GM19099 (cell line): ENCODE results near the gene RAB21.

Experiments used
- POLR2A ChIP-seq: IDR thresholded peaks from 3 replicates; pipeline ENCODE4 v1.6.1; 2011; ENCODE audit warnings: low read depth; ENCODE audit not compliant: insufficient read length; ENCODE audit errors: extremely low read depth

Gene RAB21

DNA sequence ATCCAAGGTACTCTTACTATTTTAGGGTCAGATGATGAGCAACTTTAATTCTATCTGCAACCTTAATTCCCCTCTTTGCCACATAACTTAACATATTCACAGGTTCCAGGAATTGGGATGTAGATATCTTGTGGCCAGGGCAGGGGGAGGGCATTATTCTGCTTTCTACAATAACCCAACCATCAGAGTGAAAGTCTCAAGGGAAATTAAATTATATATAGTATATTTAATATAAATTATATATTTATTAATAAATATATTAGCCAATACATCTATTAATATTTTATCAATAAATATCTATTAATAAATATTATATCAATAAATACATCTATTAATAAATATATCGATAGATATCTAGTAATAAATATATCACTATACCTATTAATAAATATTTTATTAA lies 11.7 kb upstream of the RAB21 start:
- TF ChIP-seq POLR2A, result no peak

DNA sequence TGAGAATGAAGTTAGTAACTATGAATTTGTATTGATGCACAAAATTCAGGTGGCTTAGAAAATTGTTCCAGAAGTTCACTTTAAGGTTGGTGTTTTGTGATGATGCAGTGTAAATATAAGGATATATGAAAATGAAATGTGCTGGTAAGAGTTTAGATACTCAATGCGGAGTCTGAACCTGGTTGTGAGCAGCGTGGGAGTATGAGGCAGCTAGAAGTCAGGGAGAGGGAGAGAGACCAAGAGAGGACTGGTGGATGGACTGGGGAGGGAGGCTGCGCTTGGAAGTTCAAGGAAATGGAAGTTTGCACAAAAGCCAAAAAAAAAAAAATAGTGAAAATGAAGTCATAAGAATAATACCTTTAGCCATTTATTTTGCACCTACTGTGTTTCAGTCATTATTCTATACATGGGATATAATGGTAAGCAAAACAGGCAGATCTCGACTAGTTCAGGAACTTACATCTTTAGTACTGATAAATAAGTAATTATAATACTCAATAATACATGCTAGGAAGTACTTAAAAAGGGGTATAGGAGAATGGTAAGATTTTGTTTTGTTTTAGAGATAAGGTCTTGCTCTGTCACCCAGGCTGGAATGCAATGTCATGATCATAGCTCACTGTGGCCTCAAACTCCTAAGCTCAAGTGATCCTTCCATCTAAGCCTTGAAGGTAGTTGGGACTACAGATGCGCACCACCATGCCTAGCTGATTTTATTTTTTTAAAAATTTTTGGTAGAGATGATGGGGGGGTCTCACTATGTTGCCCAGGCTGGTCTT lies 10.0 kb upstream of the RAB21 start:
- TF ChIP-seq POLR2A, result no peak

DNA sequence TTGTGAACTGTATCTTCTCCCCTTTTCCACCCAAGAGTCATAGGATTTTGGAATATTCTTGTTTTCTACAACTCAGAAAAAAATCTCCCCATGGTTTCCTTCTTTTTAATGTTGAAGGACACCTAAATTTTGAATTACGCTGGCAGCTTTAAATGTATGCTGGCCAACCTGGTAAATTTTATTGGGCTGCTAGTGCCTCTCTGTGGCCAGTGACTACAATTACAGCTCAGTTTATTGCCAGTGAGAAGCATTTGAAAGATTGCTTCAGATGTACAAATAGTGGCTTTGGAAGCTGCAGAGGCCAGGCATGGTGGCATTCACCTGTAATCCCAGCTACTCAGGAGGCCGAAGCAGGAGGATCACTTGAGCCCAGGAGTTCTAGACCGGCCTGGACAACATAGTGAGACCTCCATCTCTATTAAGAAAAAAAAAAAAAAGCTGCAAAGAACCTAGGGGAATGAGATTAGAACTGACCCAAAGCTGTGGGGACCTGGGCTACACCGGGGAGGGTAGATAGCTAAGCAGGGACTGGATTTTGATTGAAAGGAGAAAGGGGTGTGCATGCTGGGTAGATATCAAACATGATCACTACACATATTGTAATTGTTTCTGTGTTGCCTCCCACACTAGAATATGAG lies 7.6 kb upstream of the RAB21 start:
- TF ChIP-seq POLR2A, result no peak

DNA sequence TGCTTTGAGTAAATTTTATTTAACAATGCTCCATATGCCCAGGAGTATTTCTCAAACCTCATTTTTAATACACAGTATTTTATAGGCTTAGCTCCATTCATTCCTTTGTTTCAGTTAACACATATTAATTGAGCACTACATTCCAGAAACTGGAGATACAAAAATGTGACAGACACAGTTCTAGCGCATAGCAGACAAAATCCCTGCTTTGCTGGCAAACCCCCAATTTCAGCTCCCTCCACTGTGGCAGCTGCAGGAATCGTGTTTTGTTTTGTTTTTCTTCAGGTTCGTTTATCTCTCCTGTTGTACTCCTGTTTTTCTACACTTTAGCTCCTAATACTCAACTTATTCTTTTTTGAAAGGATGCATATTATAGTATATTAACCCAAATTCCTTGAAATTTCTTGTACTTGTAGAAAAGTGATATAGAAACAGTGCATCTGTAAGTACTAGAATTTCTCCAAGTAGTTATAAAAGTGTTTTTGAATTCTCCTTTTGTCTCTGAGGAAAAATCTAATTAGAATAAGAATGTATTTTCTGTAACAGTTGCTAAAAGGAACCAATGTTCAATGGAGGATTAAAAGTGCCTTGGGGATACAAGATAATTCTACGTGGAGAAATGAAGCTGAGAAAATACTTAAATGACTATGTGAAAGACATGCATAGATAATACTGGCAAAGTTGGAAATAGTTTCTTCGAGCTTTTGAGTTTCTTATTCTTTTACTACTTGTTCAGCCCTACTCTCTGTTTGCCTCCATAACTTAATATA lies 6.4 kb upstream of the RAB21 start:
- TF ChIP-seq POLR2A, result no peak

DNA sequence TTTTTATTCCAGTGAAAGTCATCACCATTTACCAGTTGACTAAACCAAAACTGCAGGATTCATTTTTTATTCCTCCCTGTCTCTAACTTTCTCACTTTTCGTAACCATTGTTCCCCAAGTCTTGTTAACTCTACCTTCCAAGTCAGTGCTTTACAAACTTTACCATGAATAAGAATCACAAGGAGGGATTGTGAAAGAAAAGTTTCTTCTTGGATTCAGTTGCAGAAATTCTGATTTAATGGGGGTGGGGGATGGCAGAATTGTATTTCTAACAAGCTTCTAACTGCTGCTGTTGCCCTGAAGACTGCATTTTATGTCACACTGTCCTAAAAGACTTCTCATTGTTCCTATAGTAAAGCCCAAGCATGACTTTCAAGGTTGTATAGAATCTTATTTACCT lies 5.0 kb upstream of the RAB21 start:
- no peak for TF ChIP-seq POLR2A

DNA sequence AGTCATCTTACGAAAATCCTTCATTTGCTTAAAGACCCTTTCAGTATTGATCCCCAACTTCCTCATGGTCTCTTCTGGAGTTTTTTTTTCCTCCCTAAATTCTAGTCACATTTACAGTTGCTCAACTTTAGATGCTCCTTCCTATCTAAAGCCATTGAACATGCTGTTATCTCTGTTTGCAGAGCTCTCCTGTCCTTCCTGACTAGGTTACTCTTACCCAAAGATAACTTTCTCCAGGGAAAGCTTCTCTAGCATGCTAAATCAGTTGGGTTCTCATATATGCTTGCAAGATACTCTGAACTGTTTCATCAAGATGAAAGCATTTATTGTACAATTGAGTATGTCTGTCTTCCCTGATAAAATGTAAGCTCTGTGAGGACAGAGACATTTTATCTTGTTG lies 1.8 kb upstream of the RAB21 start:
- TF ChIP-seq POLR2A, result no peak

DNA sequence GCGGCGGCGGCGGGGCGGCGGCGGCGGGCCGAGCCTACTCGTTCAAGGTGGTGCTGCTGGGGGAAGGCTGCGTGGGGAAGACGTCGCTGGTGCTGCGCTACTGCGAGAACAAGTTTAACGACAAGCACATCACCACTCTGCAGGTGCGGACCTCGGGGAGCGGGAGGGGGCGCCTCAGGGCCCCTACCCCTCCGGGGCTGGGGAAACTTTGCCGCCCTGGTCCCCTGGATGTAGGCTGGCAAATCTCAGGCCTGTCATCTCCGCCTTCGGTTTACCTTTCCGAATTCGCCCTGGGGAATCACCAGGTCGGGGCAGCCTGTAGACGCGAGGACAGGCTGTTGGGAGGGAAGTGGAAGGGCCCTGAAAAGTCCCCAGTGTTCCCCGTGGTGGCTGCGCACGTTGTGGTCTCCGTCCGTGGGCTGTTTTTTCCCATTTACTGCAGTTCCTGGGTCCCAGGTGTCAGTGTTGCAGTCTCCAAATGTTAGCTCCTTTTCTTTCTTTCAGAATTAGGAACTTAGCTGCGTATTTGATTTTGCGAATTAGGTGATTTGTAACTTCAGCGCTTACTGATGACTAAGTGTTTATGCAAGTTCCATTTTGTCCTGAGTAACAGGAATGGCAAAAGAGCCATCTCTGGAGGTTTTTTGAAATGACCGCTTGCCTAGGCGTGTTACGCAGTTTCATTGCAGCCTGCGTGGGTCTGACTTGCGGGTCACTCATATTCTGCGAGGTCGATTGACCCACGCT lies 656 bp downstream of the RAB21 start:
- TF ChIP-seq POLR2A, result no peak

DNA sequence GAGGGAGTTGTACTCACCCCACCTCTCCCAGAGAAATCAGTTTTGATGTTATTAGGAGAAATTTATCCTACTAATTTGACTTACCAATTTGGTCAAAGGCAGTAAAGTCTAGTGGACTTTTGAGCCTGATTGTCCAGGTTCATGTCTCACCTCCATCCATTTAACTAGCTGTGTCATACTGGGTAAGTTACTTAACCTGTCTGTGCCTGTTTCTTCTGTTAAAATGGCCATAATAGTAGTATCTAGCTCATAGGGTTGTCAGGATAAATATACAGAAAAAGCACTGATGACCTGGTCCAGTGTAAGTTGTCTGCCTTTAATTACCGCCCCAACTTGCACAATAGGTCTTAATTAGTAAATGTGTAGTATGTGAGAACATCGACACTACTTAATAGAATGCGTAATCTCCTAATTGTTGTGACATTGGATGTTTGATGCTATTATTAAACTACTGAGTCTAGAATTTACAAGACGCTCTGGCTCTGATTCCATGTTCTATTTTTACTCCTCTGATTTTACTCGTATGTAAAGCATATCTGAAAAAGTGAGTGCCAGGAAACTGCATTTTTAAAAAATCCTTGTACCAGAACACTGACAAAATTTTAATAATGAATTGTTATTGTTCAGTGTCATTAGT lies 1.5 kb downstream of the RAB21 start:
- TF ChIP-seq POLR2A, result no peak

DNA sequence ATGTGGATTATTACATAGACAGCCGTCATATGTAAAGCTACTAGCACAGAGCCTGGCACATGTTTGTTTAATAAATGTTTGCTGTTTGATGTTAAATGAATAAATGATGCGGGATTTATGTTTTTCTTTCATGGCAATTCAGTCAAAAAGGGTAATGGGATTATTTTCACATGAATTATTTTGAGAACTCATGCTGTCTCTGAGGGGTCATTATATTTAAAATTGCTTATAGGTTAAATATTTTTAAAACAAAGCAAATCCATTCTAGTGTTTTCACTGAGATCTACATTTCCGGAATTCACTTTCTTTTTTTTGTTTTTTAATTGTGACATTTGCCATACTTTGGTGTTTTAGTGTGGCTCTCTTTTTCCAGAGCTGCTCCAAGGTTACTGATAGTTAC lies 5.3 kb downstream of the RAB21 start:
- no peak for TF ChIP-seq POLR2A

DNA sequence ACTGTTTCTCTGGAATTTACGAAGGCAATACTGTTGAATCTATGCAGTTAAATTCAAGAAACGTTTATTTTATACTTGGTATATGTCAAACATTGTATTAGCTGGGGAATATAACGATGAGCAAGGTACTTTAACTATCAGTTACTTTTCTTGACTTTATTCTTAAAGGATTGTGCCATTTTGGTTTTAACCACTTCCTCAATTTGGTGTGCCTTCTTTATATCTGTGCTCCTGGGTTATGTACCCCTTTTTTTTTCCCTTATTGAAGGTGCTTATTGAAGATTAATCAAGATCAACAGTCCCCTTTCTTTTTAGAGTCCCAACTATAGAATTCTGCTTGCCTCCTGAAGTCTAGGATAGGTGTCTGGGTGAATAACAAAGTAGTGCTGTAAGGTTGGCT lies 5.8 kb downstream of the RAB21 start:
- TF ChIP-seq POLR2A, result no peak

DNA sequence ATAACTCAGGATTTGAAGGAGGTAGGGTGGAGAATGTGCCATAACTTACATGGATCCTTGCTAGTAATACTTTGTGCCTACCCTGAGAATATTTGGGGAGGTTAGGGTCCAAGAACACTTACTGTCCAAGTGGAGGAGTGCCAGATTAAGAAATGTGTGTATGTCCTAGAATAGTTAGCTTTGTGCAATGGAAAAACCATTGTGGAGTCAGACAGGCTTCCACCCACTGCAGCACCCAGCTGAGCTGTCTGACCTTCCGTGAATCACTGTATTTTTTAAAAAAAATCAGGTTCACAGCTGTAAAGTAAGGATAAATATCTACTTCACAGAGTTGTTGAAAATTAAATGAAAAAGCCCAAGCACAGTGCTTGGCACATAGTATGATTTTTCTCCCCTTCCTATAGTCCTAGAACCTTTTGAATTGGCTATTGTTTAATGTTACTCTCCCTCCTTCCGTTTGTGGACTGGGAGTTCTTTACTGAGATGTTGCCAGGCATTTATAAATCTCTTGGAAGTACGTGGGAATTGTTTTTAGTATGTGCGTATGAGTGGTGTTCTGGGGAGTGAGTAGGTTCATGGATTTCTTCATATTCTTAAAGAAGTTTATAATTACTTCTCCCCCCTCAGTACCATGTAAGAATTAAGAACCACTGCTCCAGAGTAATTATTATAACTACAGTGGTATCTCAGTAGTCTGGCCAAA lies 9.2 kb downstream of the RAB21 start:
- no peak for TF ChIP-seq POLR2A

DNA sequence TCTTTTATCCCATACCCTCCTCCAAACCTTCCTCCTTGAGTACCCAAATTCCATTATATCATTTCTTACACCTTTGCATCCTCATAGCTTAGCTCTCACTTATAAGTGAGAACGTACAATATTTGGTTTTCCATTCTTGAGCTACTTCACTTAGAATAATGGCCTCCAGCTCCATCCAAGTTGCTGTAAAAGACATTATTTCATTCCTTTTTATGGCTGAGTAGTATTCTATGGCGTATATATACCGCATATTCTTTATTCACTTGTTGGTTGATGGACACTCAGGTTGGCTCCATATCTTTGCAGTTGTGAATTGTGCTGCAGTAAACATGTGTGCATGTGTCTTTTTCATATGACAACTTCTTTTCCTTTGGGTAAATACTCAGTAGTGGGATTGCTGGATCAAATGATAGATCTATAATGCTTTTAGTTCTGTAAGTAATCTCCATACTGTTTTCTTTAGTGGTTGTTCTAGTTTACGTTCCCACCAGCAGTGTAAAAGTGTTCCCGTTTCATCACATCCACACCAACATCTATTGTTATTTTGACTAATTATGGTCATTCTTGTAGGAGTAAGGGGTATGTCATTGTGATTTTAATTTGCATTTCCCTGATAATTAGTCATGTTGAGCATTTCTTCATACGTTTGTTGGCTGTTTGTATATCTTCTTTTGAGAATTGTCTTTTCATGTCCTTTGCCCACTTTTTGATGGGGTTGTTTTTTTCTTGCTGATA lies 10.1 kb downstream of the RAB21 start:
- no peak for TF ChIP-seq POLR2A

DNA sequence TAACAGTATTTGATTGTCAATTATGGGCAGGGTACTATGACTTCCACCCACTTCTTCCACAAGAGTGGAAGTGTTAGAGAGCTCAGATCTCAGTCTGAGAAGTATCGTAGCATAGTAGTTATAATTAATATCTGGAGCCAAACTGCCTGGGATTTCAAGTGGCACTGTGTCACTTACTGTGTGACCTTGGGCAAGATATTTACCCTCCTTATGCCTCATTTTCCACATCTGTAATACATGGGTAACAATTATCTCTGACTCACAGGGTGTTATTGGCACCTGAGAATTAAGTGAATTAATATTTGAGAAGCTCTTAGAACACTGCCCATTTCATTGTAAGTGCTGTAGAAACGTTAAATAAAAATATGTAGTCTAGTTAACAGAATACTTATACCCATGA lies 11.5 kb downstream of the RAB21 start:
- no peak for TF ChIP-seq POLR2A

DNA sequence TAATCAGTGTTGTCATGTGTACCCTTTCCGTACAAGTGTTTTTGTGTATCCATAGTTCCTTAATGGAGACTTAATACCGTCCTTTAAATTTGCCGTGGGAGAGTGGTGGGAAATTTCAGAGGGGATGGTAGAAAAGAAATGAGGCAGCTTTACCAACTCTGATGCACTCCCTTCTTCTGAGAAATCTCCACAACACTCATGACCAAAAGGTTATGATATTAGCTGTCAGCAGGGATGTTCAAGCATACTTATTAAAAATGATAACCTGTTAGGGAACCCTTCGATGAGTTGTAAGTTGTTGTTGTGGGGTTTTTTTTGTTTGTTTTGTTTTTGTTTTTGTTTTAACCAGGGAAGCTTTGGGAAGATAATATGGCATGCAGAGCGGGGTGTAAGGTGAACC lies 12.5 kb downstream of the RAB21 start:
- no peak for TF ChIP-seq POLR2A

DNA sequence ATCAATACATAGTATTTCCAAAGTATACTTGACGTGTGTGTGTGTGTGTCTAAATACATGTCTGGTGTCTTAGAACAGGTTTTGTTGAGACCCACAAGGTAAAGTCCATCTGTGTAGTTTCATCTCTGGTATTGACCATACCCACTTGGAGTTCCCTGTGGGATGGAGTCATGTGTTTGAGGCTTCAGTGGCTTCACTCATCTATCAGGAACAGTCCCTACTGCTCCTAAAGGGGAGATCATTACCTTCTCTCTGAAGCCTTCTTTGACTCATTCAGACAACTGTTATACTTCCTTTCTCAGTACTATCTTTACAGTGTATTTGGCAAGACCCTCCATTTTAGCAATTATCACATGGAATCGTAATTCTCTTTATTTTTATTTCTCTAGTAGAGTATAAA lies 14.2 kb downstream of the RAB21 start:
- TF ChIP-seq POLR2A, result no peak
